Esophagus muscularis mucosa (tissue), 4 donors: ENCODE data around the gene CLCN7. TPM values are rescaled to one million over a fixed set of nuclear protein-coding genes. Genes with fewer than 3 reads are reported as not detected.

Experiments
- DNase-seq: peaks from one replicate; pipeline ENCODE4 v3.0.0-alpha.2; 2017; ENCODE audit errors: extremely low spot score
- H3K27ac ChIP-seq, 4 donors: fragments of 200-600 bp; sonication (generic); replicated peaks in 1 of 4; 1 replicate in 3 of 4; 2 replicates in 1 of 4; pipeline ENCODE4 v1.5.1; 2016 to 2019; ENCODE audit warnings: mild to moderate bottlenecking in 1 of 4
- H3K27me3 ChIP-seq, 4 donors: fragments of 200-600 bp; sonication (generic); one replicate each; pipeline versions ENCODE4 v1.5.1 to v1.6.0; 2016 to 2019
- H3K36me3 ChIP-seq, 4 donors: fragments of 200-600 bp; sonication (generic); one replicate each; pipeline ENCODE4 v1.5.1; 2016 to 2019
- H3K4me1 ChIP-seq, 4 donors: fragments of 200-600 bp; sonication (generic); one replicate each; pipeline ENCODE4 v1.5.1; 2016 to 2019
- H3K4me3 ChIP-seq, 4 donors: fragments of 200-600 bp; sonication (generic); 1 replicate in 2 of 4; 2 replicates in 2 of 4; pipeline ENCODE4 v1.5.1; 2016 to 2019; ENCODE audit warnings: mild to moderate bottlenecking in 4 of 4, moderate library complexity in 1 of 4
- H3K9me3 ChIP-seq, 4 donors: fragments of 200-600 bp; sonication (generic); 1 replicate in 3 of 4; 2 replicates in 1 of 4; pipeline ENCODE4 v1.5.1; 2016 to 2019
- EP300 ChIP-seq: sonication (generic); formaldehyde crosslinking; IDR thresholded peaks from one replicate; pipeline ENCODE4 v1.6.1; 2017; ENCODE audit warnings: antibody characterized with exemption
- POLR2A ChIP-seq: fragments of 450-650 bp; IDR thresholded peaks from one replicate; pipeline ENCODE4 v1.6.1; 2017; ENCODE audit warnings: antibody characterized with exemption, moderate library complexity, mild to moderate bottlenecking, low read depth
- POLR2AphosphoS5 ChIP-seq, 2 donors: sonication (generic); formaldehyde crosslinking; IDR thresholded peaks; one replicate each; pipeline ENCODE4 v1.6.1; 2017; ENCODE audit warnings: antibody characterized with exemption in 2 of 2
- WGBS: methylation state at CpG from one replicate; pipeline ENCODE4 v1.1.5; 2018; 5-methylcytosine and 5-hydroxymethylcytosine counted together
- intact Hi-C: fragments of 100-400 bp; cut with DNase I; formaldehyde crosslinking; loops from one replicate; pipeline ENCODE4 v1.15.1; 2023
- total RNA-seq, 4 donors: library from RNA; depleted of rRNA; stranded (reverse); fragments of >200 nt; gene quantifications; one replicate each; pipeline versions ENCODE4 v1.1.0 to v1.2.1, GENCODE V29; 2016
- TF ChIP-seq, protein P1 (sequence below), 3 experiments: fragments of 200-600 bp in 2 of 3; fragments of 450-650 bp in 1 of 3; sonication (generic) in 2 of 3; IDR thresholded peaks; one replicate each; pipeline ENCODE4 v1.5.1; 2017 to 2019; ENCODE audit warnings: antibody characterized with exemption in 3 of 3, mild to moderate bottlenecking in 2 of 3, moderate library complexity in 1 of 3

The CLCN7 gene
- total RNA-seq, 4 donors from 2014 or later, result 41.5 to 130 (median 71.9) TPM

DNA sequence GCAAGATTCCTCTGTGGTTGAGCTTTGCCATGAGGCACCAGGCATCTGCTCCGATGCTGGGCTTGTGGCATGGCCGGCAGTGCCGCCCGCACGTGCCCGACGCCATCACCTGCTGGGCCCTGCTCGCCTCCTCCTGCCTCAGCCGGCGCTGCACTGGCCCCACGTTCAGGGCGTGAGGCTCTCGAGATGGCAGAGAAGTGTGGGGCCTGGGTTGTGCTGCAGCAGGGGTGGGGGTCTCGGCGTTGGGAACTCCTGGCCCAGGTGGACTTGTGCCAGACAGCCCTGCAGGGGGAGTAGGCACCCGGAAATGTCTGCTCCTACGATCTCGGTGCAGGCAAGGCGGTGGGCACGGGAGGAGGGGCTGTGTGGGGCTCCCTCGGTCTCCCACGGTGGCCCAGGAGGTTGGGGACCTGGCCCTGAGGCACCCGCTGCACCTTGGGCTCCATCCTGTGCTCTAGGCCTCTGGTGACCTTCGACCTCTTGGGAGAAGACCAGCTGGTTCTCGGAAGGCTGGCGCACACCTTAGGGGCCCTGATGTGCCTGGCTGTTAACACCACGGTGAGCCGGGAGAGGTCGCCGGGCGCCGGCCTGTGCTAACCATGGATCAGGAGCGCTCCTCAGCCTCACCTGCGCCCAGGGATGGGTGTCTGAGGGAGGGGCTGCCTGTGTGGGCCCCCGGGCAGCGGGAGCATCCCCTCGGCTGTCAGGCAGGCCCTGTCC lies 31.8 kb upstream of the CLCN7 start:
- Histone ChIP-seq H3K4me3 (no peak overlapping the region), H3K27ac (no peak overlapping the region), H3K27me3 (no peaks in the 10 kb centered on the region), H3K36me3 (peaks cover 25 to 95% (median 87%) of the 10 kb centered on the region in 4 donors), H3K9me3 (no peaks in the 10 kb centered on the region), H3K4me1 (peaks cover 16 to 23% (median 19%) of the 10 kb centered on the region in 4 donors)
- WGBS, result 89% methylated on average over 5 of the region's 37 CpGs
- intact Hi-C loops, result no loop called here
- no peak for DNase-seq
- no peak for TF ChIP-seq POLR2AphosphoS5 (IDR thresholded peaks at IDR 0.05)
- TF ChIP-seq, protein P1, sequence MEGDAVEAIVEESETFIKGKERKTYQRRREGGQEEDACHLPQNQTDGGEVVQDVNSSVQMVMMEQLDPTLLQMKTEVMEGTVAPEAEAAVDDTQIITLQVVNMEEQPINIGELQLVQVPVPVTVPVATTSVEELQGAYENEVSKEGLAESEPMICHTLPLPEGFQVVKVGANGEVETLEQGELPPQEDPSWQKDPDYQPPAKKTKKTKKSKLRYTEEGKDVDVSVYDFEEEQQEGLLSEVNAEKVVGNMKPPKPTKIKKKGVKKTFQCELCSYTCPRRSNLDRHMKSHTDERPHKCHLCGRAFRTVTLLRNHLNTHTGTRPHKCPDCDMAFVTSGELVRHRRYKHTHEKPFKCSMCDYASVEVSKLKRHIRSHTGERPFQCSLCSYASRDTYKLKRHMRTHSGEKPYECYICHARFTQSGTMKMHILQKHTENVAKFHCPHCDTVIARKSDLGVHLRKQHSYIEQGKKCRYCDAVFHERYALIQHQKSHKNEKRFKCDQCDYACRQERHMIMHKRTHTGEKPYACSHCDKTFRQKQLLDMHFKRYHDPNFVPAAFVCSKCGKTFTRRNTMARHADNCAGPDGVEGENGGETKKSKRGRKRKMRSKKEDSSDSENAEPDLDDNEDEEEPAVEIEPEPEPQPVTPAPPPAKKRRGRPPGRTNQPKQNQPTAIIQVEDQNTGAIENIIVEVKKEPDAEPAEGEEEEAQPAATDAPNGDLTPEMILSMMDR (IDR thresholded peaks at IDR 0.05), result no peak

DNA sequence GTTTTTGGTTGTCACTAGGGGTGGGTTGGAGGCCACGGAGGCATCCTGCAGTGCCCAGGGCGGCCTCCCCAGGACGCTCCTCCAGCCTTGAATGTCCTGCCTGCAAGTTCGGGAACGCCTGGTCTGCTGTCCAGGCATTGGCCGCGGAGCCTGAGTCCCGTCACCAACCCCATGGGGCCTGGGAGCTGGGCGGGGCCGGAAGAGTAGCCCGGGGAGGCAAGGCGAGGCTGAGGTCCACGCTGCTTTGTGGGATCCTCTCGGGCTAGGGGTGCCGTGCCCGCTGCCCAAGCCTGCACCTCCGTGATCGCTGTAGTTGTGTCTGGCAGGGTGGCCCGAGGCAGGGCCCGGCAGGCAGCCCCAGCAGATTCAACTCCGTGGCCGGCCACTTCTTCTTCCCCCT lies 31.1 kb upstream of the CLCN7 start:
- 93% methylated on average over 3 of the region's 22 CpGs for WGBS
- H3K27me3 ChIP-seq, result no peaks in the 10 kb centered on the region
- H3K9me3 ChIP-seq, result no peaks in the 10 kb centered on the region
- no peak overlapping the region for H3K4me3 ChIP-seq
- H3K4me1 ChIP-seq, result peaks cover 16 to 23% (median 19%) of the 10 kb centered on the region in 4 donors
- no peak for TF ChIP-seq POLR2AphosphoS5 (IDR thresholded peaks at IDR 0.05)
- no peak for TF ChIP-seq POLR2A
- TF ChIP-seq EP300, result no peak
- TF ChIP-seq, protein P1 (IDR thresholded peaks at IDR 0.05), result no peak
- no peak for DNase-seq
- intact Hi-C loops, result no loop called here
- H3K27ac ChIP-seq, result no peak overlapping the region
- peaks cover 31 to 95% (median 87%) of the 10 kb centered on the region in 4 donors for H3K36me3 ChIP-seq

DNA sequence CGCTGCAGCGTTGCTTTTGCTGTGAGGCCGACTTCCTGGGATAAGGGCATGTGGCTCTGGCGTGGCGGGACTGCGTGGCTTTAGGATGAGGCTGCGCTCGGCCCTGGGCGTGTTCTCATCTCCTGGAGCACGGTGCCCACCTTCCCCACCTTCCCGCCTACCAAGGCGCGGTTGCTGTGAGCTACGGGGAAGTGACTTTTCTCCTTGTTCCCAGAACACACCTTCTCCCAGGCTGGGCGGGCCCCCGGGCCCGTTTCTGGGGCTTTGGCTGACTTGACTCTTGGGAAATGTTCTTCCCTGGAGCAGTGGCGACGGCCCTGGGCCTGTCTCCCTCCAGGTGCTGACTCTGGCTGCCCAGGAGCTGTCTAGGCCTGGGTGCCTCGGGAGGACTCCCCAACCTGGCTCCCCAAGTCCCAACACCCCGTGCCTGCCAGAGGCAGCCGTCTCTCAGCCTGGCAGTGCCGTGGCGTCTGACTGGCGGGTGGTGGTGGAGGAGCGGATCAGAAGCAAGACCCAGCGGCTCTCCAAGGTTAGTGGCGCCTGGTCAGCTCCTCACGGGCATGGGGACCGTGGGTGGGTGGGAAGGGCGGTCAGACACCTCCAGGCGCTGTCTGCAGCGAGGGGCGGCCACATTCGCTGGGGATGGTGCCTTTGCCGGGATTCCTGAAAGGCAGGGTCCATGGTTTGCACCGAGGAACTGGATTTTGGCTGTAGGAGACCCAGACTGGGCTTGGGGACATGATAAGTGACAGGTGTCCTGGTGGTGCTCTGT lies 30.4 kb upstream of the CLCN7 start:
- TF ChIP-seq POLR2A (no peak), EP300 (no peak), POLR2AphosphoS5 (IDR thresholded peaks at IDR 0.05) (no peak)
- TF ChIP-seq, protein P1 (IDR thresholded peaks at IDR 0.05), result no peak
- WGBS, result 96% methylated on average over 21 of the region's 37 CpGs
- peaks cover 38 to 95% (median 87%) of the 10 kb centered on the region in 4 donors for H3K36me3 ChIP-seq

DNA sequence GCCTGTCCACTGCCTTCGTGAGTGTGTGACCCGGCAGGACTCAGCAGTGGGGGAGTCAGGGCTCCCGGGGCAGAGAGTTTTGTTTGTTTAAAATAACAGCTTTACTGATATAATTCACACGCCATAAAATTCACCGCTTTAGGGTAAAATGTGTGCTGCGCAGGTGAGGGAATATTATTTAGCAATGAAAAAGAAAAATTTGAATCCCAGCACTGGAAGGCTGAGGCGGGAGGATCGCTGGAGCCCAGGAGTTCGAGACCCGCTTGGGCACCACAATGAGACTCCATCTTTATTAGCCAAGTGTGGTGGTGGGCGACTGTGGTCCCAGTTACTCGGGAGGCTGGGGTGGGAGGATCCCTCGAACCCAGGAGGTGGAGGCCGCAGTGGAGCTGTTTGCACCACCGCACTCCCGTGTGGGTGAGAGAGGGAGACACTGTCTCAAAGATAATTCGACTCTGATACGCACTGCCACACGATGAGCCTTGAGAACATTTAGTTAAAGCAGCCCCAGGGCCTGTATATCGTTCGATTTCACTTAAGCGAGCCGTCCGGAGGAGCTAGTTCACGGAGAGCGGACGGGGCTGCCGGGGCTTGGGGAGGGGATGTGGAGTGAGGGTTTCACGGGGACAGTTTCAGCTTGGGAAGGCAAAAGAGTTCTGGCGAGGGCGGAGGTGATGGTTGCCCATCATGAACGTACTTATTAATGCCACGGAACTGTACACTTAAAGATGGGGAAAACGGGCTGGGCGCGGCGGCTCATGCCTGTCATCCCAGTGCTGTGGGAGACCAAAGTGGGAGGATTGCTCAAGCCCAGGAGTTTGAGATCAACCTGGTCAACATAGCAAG lies 28.5 kb upstream of the CLCN7 start:
- TF ChIP-seq, protein P1 (IDR thresholded peaks at IDR 0.05), result no peak
- TF ChIP-seq EP300 (no peak), POLR2A (no peak), POLR2AphosphoS5 (IDR thresholded peaks at IDR 0.05) (no peak)
- no peak for DNase-seq
- peaks cover 52 to 95% (median 91%) of the 10 kb centered on the region in 4 donors for H3K36me3 ChIP-seq
- 95% methylated on average over 37 of the region's 37 CpGs for WGBS
- H3K9me3 ChIP-seq, result no peaks in the 10 kb centered on the region
- H3K4me1 ChIP-seq, result no peaks in the 10 kb centered on the region
- intact Hi-C loops, result no loop called here
- no peaks in the 10 kb centered on the region for H3K27me3 ChIP-seq
- no peak overlapping the region for H3K4me3 ChIP-seq
- H3K27ac ChIP-seq, result no peak overlapping the region

More for the DNA sequence above, 30.4 kb upstream of the CLCN7 start:
- H3K9me3 ChIP-seq, result no peaks in the 10 kb centered on the region
- no peak overlapping the region for H3K4me3 ChIP-seq
- peaks cover 12 to 18% (median 14%) of the 10 kb centered on the region in 4 donors for H3K4me1 ChIP-seq
- intact Hi-C loops, result no loop called here
- H3K27me3 ChIP-seq, result no peaks in the 10 kb centered on the region
- no peak overlapping the region for H3K27ac ChIP-seq
- no peak for DNase-seq
